WI38 (cell line): ENCODE data around the gene LRRN4CL.

Experiments
- H3K4me3 ChIP-seq: 2 replicates; pipeline ENCODE4 v1.5.1; 2011; ENCODE audit warnings: low read depth, mild to moderate bottlenecking, control low read depth, low read length
- TF ChIP-seq, protein P1 (sequence below): IDR thresholded peaks from 2 replicates; pipeline ENCODE4 v1.5.1; 2012; ENCODE audit warnings: low read depth, mild to moderate bottlenecking, control low read depth, low read length

LRRN4CL gene

DNA sequence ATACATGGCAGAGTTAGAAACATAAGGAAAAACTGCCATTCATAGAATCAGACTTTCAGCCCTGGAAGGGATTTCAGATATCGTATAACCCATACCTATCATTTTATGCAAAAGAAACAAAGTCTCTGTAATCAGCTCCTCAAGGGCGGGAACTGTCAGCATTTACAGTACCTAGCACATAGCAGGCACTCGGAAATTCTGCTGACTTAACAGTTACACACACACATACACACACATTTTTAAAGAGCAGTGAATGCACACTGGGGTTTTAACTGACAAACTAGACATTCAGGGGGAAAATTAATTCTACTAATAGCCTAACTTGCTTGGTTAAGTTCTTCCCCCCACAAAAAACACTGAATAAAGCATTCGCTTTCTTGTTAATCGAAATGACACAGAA, 26.9 kb upstream of the LRRN4CL start:
- TF ChIP-seq, protein P1, sequence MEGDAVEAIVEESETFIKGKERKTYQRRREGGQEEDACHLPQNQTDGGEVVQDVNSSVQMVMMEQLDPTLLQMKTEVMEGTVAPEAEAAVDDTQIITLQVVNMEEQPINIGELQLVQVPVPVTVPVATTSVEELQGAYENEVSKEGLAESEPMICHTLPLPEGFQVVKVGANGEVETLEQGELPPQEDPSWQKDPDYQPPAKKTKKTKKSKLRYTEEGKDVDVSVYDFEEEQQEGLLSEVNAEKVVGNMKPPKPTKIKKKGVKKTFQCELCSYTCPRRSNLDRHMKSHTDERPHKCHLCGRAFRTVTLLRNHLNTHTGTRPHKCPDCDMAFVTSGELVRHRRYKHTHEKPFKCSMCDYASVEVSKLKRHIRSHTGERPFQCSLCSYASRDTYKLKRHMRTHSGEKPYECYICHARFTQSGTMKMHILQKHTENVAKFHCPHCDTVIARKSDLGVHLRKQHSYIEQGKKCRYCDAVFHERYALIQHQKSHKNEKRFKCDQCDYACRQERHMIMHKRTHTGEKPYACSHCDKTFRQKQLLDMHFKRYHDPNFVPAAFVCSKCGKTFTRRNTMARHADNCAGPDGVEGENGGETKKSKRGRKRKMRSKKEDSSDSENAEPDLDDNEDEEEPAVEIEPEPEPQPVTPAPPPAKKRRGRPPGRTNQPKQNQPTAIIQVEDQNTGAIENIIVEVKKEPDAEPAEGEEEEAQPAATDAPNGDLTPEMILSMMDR, result no peak
- no peak overlapping the region for H3K4me3 ChIP-seq

DNA sequence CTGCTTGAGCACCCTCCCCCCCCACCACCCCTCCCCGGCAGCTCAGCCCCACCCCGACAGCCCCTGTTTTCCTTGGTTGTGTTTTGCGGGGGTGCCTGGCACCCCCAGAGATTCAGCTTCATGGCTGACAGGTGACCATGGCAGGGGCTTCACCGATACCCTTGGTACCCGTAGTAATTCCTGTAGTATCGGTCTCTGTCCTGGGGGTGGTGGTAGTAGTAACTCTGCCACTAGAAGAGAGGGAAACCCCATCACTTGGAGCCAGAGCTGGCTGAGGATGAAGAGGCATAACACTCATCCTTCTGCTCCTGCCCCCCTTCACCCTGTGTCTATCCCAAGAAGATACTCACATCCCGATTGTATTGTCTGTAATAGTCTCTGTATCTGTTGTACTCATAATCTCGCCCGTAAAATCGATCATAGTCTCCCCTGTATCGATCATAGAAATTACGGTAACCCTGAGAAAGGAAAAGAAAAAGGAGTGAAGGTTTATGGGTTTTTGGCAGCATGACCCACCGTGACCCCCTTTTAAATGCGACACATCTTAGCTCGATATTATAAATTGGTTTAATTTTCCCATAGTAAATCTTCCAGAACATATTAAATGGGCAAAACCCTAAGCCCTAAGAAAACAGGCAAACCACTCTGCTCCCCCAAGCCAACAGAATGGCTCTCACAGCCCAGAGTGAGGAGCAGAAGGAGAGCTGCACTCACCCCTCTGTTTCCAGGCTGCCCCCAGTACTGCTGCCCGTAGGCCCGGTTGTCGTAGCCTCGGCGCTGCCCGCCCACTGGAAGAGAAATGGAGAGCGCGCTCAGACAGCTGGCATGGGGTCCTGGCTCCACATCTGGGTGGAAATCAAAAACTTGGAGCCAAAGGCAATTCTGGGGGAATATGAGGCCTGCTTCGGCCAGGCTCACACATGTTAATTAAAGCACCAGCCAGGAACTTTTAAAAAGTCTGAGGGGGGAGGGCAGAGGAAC, 26.1 kb upstream of the LRRN4CL start:
- H3K4me3 ChIP-seq, result no peak overlapping the region
- TF ChIP-seq, protein P1, result no peak

DNA sequence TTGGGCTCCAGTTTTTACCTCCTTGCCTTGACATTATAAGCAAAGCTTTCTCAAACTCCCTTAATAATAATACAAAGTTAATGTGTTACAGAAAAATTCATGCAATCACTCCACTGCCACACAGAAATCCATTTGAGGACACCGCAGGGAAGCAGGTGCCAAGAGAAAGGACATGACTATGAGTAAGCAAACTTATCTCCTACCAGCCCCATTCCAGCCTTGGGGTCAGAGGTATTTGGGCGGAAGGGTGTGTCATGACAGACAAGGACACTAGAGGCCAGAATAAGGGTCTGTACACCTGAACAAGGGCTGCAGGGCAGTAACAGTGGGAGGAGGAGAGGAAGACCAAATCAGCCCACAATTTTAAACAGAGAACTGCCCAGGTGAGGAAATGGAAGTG, 24.0 kb upstream of the LRRN4CL start:
- H3K4me3 ChIP-seq, result no peak overlapping the region
- TF ChIP-seq, protein P1, result no peak

GRCh38 chr11:62712861-62713260, 23.5 kb upstream of the LRRN4CL start:
- TF ChIP-seq, protein P1, result no peak
- H3K4me3 ChIP-seq, result no peak overlapping the region

- TF ChIP-seq, protein P1, result no peak
- no peak overlapping the region for H3K4me3 ChIP-seq
These were observed 23.0 kb upstream of the LRRN4CL start for GRCh38 chr11:62712276-62712812.

GRCh38 chr11:62710001-62710345, 20.6 kb upstream of the LRRN4CL start:
- TF ChIP-seq, protein P1, result no peak
- peak overlapping the region; percentile 60 for H3K4me3 ChIP-seq
